Measurements from ENCODE around the gene C16orf87. TPM values are rescaled to one million over a fixed set of nuclear protein-coding genes. Genes with fewer than 3 reads are reported as not detected.

C16orf87 gene
- total RNA-seq, 6 donors from 2014 or later, result 4.2 to 9.5 (median 6.2) TPM

DNA sequence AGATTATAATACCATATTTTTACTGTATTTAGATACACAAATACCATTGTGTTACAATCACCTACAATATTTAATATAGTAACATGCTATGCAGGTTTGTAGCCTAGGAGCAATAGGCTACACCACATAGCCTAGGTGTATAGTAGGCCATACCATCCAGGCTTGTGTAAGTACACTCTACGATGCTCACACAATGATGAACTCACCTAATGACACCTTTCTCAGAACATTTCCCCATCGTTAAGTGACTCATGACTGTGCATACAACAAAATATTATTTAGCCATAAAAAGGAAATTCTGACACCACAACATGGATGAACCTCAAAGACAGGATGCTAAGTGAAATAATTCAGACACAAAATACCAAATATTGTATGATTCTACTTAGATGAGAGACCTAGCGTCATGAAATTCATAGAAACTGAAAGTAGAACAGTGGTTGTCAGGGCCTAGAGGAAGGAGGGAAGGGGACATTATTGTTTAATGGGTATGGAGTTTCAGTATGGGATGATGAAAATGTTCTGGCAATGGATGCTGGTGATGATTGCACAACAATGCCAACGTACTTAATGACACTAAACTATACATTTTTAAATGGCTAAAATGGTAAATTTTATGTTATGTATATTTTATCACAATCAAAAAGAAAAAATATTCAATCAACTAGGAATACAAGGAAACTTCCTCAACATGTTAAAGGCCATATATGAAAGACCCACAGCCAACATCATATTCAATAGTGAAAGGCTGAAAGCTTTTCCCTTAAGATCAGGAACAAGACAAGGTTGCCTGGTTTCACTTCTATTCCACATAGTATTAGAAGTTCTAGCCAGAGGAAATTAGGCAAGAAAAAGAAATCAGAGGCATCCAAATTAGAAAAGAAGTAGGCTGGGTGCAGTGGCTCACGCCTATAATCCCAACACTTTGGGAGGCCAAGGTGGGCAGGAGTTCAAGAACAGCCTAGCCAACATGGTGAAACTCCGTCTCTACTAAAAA, 5.9 kb upstream of the C16orf87 start:
- no peak for DNase-seq
- H3K4me1 ChIP-seq, result peaks cover 0 to 2% (median under 1%) of the 10 kb centered on the region in 4 donors
- ATAC-seq (ENCODE audit: low FRiP score in 2 of 2), result no peak
- H3K36me3 ChIP-seq, result no peaks in the 10 kb centered on the region
- H3K27me3 ChIP-seq, result no peaks in the 10 kb centered on the region
- WGBS, 2 donors, result 71 to 82% methylated on average over 6 of the region's 6 CpGs
- H3K4me3 ChIP-seq, result no peak overlapping the region
- TF ChIP-seq EP300 (IDR thresholded peaks at IDR 0.05) (no peak), POLR2A (IDR thresholded peaks at IDR 0.05) (no peak), POLR2AphosphoS5 (IDR thresholded peaks at IDR 0.05) (no peak)
- TF ChIP-seq, protein P1, sequence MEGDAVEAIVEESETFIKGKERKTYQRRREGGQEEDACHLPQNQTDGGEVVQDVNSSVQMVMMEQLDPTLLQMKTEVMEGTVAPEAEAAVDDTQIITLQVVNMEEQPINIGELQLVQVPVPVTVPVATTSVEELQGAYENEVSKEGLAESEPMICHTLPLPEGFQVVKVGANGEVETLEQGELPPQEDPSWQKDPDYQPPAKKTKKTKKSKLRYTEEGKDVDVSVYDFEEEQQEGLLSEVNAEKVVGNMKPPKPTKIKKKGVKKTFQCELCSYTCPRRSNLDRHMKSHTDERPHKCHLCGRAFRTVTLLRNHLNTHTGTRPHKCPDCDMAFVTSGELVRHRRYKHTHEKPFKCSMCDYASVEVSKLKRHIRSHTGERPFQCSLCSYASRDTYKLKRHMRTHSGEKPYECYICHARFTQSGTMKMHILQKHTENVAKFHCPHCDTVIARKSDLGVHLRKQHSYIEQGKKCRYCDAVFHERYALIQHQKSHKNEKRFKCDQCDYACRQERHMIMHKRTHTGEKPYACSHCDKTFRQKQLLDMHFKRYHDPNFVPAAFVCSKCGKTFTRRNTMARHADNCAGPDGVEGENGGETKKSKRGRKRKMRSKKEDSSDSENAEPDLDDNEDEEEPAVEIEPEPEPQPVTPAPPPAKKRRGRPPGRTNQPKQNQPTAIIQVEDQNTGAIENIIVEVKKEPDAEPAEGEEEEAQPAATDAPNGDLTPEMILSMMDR (IDR thresholded peaks at IDR 0.05), result no peak
- no peak overlapping the region for H3K27ac ChIP-seq
- no peaks in the 10 kb centered on the region for H3K9me3 ChIP-seq

DNA sequence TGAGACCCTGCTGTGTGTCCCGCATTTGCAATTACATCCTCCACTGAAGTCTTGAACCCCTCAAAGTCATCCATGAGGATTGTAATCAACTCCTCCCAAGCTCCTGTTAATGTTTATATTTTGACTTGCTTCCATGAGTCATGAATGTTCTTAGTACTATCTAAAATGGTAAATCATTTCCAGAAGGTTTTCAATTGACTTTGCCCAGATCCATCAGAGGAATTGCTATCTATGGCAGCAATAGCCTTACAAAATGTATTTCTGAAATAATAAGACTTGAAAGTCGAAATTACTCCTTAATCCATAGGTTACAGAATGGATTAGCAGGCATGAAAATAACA, 2.5 kb upstream of the C16orf87 start:
- no peak overlapping the region for H3K27ac ChIP-seq
- no peak overlapping the region for H3K4me3 ChIP-seq
- ATAC-seq (ENCODE audit: low FRiP score in 2 of 2) (no peak), DNase-seq (no peak)
- 84 to 90% methylated on average over 2 of the region's 2 CpGs for WGBS, 2 donors
- no peaks in the 10 kb centered on the region for H3K36me3 ChIP-seq
- H3K9me3 ChIP-seq, result no peaks in the 10 kb centered on the region
- TF ChIP-seq EP300 (IDR thresholded peaks at IDR 0.05), result no peak
- no peak for TF ChIP-seq POLR2AphosphoS5 (IDR thresholded peaks at IDR 0.05)
- TF ChIP-seq POLR2A (IDR thresholded peaks at IDR 0.05), result no peak
- TF ChIP-seq, protein P1 (IDR thresholded peaks at IDR 0.05), result no peak
- peaks cover 8 to 17% (median 11%) of the 10 kb centered on the region in 4 donors for H3K4me1 ChIP-seq
- H3K27me3 ChIP-seq, result no peaks in the 10 kb centered on the region

DNA sequence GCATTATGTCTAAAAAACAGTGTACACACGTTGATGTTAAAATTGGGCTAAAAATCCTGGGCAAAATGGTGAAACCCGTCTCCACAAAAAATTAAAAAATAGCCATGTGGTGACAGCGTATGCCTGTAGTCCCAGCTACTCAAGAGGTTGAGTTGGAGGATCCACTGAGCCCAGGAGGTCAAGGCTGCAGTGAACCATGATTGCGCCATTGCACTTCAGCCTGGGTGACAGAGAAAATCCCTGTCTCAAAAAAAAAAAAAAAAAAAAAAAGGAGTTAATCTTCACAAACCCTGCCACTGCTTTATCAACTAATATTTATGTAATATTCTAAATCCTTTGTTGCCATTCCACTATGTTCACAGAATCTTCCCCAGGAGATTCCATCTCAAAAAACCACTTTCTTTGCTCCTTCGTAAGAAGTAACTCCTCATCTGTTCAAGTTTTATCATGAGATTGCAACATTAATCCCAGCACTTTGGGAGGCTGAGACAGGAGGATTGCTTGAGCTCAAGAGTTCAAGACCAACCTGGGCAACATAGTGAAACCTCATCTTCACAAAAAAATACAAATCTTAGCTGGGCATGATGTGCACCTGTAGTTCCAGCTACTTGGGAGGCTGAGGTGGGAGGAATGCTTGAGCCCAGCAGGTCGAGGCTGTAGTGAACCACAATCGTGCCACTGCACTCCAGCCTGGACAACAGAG, 1.9 kb upstream of the C16orf87 start:
- Histone ChIP-seq H3K4me1 (peaks cover 8 to 17% (median 11%) of the 10 kb centered on the region in 4 donors), H3K27ac (no peak overlapping the region), H3K4me3 (no peak overlapping the region), H3K36me3 (no peaks in the 10 kb centered on the region), H3K27me3 (no peaks in the 10 kb centered on the region), H3K9me3 (no peaks in the 10 kb centered on the region)
- ATAC-seq (ENCODE audit: low FRiP score in 2 of 2) (no peak), DNase-seq (no peak)
- 86 to 89% methylated on average over 7 of the region's 7 CpGs for WGBS, 2 donors
- TF ChIP-seq POLR2AphosphoS5 (IDR thresholded peaks at IDR 0.05), result no peak
- no peak for TF ChIP-seq POLR2A (IDR thresholded peaks at IDR 0.05)
- TF ChIP-seq, protein P1 (IDR thresholded peaks at IDR 0.05), result no peak
- TF ChIP-seq EP300 (IDR thresholded peaks at IDR 0.05), result no peak

DNA sequence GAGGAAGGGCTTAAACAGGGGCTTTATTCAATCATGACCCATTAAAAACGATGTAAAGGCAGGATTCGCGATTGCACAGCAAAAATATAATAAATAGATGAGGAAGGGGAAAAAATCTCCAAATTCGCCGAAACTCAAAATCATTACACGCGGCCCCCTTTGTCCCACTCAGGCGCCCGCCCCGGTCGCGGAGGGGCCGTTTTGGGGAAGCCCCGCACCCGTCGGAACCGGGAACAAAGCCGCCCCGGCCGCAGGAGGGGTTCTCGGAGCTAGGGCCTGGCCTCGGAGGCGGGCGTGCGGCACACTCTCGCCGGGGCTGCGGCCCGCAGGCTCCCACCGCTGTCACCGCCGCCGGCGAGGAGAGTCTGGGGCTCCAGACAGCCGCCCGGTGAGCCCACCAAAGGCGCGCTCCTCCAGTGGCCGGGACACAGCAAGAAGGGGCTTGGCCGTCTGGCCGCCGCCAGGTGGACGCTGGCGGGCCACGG, 521 bp downstream of the C16orf87 start:
- Histone ChIP-seq H3K27me3 (no peaks in the 10 kb centered on the region), H3K4me3 (peak overlapping the region; percentile 68 to 99 (median 82)), H3K9me3 (no peaks in the 10 kb centered on the region), H3K36me3 (no peaks in the 10 kb centered on the region), H3K4me1 (peaks cover 8 to 17% (median 11%) of the 10 kb centered on the region in 4 donors), H3K27ac (peak overlapping the region; percentile 85 to 91 (median 88))
- peak in 1 of 2 donors; percentile 43 for DNase-seq
- peak; percentile 43 to 64 for ATAC-seq (ENCODE audit: low FRiP score in 2 of 2)
- TF ChIP-seq, protein P1 (IDR thresholded peaks at IDR 0.05), result peak in 2 of 6 experiments; percentile 17 to 30
- no peak for TF ChIP-seq POLR2A (IDR thresholded peaks at IDR 0.05)
- 0 to 1% methylated on average over 17 to 34 of the region's 45 CpGs for WGBS, 2 donors

Data from upper lobe of left lung (tissue), 6 donors.